ENCODE results near the gene CACNA1C.

The CACNA1C gene

GRCh38 chr12:2351161-2351560 is 298.4 kb downstream of the CACNA1C start:
- no peak for DNase-seq

DNA sequence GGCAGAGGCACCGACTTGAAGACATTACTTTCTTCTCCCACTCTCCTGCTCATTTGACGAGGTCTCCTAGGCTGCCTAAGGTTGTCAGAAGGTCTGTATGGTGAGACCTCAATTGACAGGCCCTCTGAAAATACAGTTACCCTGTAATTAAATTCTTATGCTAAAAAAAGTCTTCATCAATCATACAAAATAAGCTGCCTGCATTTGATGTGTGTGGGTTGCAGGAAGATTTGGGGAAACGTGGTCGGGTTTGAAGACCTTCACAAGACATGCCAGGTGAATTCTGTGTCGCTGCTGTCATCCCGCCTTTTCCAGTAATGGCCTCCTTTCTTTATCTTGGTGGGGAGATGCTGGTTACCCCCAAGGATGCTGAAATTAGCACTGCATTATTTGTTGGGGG is 299.4 kb downstream of the CACNA1C start:
- no peak for DNase-seq

DNA sequence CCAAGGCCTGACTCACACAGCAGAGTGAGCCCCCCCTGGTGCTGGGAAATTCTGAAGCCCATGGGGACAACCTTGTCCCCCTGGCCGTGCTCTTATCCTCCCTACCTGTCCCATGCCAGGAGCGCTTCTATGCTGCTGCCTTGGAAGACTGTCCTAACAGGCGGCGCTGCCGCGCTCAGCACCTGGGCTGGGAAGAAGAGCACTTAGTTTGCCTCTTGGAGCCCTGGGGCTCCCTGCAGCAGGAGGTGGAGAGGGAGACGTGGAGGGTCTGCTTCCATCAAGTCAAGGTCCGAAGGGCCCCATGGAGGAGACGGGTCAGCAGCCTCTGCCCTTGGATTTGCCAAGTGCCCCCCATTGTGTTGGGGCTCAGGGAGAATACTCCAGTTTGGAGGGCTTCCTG is 300.5 kb downstream of the CACNA1C start:
- DNase-seq = no peak

- no peak for DNase-seq
Observed at GRCh38 chr12:2353691-2354090, 300.9 kb downstream of the CACNA1C start.

GRCh38 chr12:2354151-2354991 is 301.6 kb downstream of the CACNA1C start:
- DNase-seq = no peak

DNA sequence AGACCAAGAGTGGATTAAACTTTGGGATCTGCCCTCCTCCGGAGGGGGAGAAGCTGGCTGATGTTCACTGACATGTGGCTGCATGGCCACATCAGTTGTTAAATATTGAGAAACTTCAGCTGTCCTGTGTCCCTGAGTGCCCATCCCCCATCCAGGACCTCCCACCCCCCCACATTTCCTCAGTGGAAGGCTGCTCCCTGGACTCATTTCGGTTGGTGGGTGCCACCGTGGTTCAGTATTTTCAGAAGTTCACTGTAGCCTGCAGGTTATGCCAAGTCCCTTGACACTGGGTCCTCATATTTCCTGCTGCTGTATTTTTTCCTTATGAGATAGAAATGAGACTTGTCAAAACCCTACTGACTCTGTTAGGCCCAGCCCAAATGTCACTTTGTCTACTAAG is 302.4 kb downstream of the CACNA1C start:
- DNase-seq = no peak

GRCh38 chr12:2355604-2356003 is 302.8 kb downstream of the CACNA1C start:
- no peak for DNase-seq

DNA sequence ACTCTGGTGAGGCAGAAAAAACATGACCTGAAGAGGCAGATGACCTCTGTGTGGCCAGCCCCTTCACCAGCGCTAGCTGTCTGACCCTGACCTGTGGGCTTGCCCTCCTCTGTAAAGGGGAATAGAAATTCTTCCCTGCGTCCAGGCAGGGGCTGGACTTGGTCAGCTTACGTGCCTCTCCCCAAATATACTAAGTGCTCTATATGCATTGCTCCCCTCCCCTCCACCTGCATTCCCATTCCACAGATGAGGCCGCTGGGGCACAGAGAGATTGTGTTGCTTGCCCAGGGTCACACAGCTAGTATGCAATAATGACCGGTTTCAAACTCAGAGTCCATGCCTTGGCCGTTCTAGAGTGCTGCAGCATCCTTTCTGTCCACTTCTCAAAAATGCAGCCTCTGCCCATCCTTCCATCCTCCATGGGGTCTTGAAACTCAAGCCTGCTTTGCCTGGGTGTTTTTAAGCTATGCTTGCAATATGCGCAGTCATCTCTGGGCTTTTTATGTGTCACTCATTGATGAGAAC is 303.9 kb downstream of the CACNA1C start:
- no peak for DNase-seq

DNA sequence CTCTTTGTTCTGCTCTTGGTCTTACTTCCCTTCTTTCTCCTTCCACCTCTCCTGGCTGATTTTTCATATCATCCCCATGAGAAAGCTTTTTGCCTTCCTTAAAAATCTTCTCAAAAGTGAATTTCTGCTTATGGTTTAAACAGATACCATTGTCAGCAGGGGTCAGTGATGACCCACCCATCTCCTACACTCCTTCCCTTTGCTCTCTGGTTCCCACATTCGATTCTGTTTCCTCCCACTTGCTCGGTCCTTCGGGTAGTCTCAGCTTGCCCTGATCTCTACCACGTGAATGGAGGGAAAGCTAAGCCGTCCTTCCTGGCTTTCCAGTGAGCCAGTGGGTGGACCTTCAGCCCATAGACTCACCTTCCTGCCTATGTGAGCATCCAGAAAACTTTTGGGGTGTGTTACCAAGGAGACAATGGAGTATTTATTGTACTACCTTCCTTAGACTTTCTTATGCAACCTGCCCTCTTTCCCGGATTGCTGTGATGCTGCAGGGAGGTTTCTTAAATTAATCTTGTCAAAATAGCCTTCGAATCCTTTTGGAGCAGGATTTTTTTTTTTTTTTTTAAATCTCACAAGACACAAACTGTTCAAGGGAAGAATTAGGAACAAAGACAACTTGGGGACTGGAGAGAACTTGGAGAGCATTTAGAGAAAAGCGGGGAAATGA is 306.3 kb downstream of the CACNA1C start:
- DNase-seq = peak; percentile 16

DNA sequence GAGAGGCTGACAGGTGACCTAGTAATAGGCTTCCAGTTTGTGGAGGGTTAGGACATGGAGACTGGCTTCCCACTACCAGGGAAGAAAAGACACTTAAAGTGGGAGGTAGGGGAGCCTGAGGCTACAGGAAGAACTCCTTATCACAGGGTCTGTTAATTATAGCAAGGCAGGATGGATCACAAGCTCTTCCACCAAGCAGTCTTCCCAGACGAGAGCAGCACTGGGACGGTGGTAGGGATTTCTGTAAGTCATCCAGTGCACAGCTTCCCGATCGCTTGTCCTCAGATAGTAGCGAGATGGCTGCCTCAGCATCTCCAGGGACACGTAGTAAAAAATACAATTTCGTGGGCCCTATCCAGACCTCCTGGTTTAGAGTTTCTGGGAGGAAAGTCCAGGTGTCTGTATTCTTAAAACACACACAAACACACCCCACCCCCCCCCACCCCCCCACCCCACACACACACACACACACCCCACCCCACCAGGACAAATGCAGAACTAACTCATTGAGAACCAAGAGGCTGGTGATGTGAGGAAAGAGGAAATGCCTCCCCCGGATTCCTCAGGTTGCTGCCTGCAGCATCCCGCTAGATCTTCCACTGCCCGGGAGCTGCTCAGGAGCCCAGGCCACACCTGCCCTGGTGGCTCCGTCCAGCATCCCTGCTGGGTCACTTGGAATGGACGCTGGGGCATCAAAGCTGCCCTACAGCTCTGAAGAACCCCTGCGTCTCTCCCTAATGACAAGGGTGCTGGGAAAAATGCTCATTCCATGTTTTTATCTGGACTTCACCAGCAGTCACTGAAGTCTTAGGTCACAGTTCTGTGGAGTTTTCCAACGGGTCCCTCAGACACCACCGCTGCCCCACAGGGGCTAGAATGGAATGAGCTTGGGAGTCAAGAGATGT is 307.2 kb downstream of the CACNA1C start:
- DNase-seq = no peak

DNA sequence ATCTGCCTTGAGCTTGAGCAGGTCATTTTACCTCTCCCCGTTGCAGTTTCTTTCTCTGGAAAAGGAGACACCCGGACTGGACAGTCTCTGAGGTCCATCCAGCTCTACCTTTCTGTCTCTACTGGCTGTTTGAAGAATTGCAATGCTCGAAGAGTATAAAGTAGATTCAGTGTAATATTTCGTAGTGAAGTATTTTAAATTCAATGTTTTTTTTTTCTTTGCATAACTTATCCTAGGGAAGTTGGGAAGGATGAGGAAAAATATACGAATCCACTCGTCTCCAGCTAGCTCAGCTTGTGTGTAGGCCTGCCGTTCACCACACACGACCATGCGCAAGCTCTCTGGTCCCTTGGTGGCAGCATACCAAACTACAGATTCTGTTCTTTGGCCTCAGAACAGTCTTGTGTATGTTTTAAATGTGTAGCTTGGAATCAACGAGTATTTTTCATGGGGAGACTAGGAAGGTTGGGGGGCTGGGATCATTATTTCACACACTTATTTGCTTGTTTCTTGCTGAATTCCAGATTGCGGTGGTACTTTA is 307.9 kb downstream of the CACNA1C start:
- no peak for DNase-seq

DNA sequence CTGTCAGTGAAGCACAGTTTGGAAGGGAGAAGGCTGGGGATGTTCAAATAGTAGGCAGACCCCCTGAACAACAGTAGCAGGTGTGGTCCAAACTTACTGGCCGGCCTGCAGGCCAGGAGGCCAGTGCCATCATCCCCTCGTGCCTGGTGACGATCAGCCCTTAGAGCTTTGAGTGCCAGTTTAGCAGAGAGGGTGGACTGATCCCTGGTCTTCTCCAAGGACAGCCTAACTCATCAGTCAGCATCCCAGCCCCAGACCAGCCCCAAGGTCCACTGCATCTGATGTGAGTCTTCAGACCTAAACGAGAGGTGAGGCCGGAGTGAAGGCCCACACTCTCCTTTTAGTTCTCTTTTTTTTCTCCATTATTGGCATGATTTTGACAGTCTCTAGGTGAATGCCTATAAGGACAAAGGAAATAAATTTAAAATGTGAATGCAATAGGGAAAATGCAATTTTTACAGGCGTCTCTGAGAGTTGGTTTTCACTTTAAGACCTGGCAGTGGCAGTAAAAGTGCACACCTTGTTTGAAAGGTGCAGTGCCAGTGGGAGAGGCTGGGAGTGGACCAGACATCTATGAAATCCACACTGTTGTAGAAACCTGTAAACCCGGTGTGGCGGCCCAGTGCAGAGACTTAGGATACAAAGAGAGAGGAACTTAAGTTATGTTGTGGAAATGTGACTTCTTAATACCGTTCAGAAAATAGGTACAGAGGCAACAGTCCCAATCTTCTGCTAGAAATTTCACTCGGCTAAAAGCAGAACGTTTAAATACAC is 311.2 kb downstream of the CACNA1C start:
- DNase-seq = no peak

- no peak for DNase-seq
Observed at GRCh38 chr12:2364631-2365051, 311.9 kb downstream of the CACNA1C start.

DNA sequence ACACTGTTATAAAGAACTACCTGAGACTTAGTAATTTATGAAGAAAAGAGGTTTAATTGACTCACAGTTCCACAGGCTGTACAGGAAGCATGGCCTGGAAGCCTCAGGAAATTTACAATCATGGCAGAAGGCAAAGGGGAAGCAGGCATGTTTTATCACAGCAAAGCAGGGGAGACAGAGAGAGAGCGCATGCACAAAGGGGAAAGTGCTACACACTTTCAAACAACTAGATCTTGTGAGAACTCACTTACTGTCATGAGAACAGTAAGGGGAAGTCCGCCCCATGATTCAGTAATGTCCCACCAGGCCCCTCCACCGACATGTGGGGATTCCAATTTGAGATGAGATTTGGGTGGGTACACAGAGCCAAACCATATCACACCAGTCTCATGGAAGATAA is 313.9 kb downstream of the CACNA1C start:
- no peak for DNase-seq

GRCh38 chr12:2372178-2372577 is 319.4 kb downstream of the CACNA1C start:
- no peak for DNase-seq

DNA sequence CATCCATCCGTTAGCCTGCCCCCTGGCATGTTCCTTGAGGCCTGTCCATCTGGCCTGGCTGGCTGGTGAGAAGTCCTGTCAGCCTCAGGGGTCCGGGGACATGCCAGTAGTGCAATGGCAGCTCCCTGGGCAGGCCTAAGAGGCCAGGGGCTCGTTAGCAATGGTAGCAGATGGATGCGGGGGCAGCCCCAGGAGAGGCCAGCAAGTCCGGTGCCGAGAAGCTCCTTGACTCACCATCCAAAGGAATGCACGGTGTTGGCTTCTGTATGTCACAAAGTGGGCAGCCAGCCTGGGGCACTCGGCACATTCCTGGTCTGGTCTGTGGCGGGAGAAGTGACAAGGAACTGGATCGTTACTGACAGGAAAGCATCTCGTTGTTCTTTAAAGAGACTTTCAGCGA is 319.9 kb downstream of the CACNA1C start:
- peak; percentile 38 for DNase-seq

DNA sequence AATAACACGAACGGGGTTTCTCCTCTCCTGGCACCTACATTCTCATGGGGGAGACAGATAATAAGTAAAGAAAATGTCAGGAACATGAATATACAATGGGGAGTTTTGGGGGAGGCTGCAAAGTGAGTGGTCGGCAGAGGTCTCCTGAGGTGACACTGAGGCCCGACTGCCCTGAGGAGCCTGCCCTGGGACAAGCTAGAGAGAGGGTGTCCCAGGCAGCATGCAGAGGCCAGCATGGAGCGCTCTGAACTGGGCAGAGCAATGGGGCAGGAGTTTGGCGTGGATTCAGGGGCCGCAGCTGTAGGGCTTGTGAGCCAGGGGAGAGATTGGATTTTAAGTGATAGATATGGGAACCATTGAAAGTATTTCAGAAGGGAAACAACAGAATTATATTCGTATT is 320.5 kb downstream of the CACNA1C start:
- DNase-seq = no peak

DNA sequence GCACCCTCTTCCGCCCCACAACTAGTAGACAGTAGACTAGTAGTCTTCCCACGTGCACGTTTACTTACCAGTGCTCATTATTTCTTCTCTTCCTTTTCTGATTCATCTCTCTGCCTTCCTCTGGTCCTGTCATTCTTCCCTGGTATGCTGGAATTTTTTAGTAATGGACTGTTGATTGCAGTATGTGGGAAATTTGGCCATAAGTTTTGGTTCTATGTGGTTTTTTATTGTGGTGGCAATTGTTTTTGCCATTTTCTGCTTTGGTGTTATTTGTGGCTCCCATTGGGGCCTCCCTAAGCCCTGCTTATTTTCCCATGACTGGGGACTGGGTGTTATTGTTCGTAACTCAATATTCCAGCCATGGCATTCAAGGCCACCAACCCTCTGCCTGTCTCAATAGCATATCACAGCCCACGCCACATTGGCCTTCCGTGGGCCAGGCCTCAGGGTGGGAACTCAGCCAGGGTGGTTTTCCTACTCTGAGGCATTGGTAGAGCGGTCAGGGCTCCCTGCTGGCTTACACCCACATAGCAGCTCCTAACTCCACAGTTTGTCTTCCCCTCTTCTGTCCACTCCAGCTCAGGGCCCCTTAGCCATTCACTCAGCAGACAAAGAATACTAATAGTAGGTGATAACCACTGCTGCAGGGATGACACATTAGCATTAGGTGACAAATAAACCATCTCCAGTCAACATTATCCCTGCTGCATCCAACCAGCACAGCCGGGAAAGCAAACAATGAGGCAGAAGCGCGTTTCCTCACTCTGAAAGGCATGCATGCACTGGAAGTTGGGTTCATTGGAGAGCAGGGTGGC is 321.5 kb downstream of the CACNA1C start:
- DNase-seq = peak; percentile 65

DNA sequence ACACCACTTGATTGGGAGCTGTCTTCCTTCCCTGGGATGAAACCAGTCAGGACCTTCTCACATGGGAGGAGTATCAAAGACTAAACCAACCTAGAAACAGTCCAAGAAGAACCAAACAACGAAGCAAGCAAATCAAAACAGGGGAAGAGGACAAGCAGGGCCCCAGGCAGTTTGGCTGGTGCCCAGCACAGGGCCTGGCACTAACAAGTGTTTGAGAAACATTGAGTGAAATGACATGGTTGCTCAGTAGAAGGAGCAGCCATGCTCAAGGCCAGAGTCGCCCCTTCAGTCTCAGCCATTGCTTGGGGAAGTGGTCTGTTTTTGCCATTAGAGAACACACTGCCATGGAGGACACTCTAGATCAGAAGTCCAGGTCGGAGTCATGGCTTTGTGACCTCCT is 323.1 kb downstream of the CACNA1C start:
- DNase-seq = no peak

- DNase-seq = no peak
Observed at GRCh38 chr12:2376908-2377657, 324.3 kb downstream of the CACNA1C start.
